ENCODE measurements around the gene PTBP1. TPM values are rescaled to one million over a fixed set of nuclear protein-coding genes. Genes with fewer than 3 reads are reported as not detected.

The PTBP1 gene
- total RNA-seq, 4 donors from 2014 or later: 139 to 167 (median 156) TPM

DNA sequence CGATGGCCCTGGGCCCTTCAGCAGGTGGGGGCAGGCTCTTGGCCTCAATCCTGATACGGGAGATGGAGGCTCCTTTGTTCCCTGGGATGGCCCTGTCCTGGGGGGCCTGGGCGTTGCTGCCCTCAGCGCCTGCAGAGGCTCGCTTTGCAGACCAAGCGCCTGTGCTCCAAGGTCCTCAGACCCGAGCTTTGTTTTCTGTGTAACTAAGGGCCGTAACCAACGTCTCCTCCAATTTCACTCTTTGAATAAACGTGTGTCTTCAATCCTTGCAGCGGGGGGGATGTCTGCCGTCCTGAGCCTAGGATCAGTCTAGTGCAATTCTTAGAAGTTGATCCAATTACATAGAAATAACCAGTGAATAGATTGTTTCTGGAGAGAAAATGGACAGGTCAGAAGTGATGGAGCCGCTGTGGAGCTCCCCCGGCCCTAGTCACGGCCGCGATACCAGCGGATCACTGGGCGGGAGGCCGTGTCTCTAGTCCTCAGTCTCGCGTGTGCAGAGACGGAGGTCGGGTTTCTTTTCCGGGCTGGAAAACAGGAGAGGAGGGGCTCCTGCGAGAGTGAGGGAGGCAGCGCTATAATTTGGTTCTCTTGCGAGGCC, 5.3 kb downstream of the PTBP1 start:
- H3K4me1 ChIP-seq: peaks cover 50 to 92% (median 52%) of the 10 kb centered on the region in 3 donors
- WGBS, 2 donors: 31 to 54% methylated on average over 16 to 20 of the region's 28 CpGs
- DNase-seq: no peak
- peak overlapping the region in 2 of 4 donors; percentile 95 to 100 for H3K27ac ChIP-seq
- H3K9me3 ChIP-seq: no peaks in the 10 kb centered on the region
- peak overlapping the region in 3 of 4 donors; percentile 55 to 99 (median 84) for H3K4me3 ChIP-seq
- no peak for TF ChIP-seq CTCF (IDR thresholded peaks at IDR 0.05)
- no peak for TF ChIP-seq POLR2A (IDR thresholded peaks at IDR 0.05)
- intact Hi-C loops (cut with DNase I): no loop called here
- H3K36me3 ChIP-seq: peaks cover 40 to 83% (median 41%) of the 10 kb centered on the region in 3 donors
- no peaks in the 10 kb centered on the region for H3K27me3 ChIP-seq

DNA sequence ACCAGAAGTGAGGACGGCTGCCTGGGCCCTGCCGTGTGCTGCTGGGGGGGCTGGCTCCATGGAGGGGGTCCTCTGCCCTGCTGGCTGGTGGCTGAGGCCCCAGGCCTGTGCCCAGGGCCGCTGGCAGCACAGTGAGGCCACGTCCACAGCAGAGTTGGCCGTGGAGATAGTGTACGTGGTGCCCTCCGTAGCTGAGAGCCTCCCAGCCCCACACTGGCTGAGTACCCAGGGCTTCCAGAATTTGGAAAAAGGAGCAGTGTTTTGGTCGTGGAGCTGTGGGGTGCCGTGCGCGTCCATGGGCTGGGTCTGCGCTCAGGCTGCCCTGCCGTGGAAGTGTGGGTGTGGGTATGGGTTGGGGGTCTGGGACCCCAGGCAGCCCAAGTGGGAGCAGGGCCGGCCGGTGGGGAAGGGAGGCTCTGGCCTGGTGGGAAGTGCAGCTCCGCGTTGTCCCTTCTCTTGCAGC, 5.9 kb downstream of the PTBP1 start:
- H3K36me3 ChIP-seq: peaks cover 42 to 89% (median 46%) of the 10 kb centered on the region in 3 donors
- WGBS, 2 donors: 73 to 80% methylated on average over 2 to 5 of the region's 17 CpGs

GRCh38 chr19:803686-804418, 6.6 kb downstream of the PTBP1 start:
- no peak for TF ChIP-seq CTCF (IDR thresholded peaks at IDR 0.05)
- TF ChIP-seq POLR2A (IDR thresholded peaks at IDR 0.05): no peak
- Histone ChIP-seq H3K4me3 (no peak overlapping the region), H3K36me3 (peaks cover 50 to 96% (median 53%) of the 10 kb centered on the region in 3 donors), H3K9me3 (no peaks in the 10 kb centered on the region), H3K27ac (no peak overlapping the region), H3K27me3 (no peaks in the 10 kb centered on the region), H3K4me1 (peaks cover 45 to 84% (median 46%) of the 10 kb centered on the region in 3 donors)
- DNase-seq: no peak
- 75 to 80% methylated on average over 8 to 11 of the region's 31 CpGs for WGBS, 2 donors
- intact Hi-C loops (cut with DNase I): no loop called here

More for the DNA sequence above, 5.9 kb downstream of the PTBP1 start:
- intact Hi-C loops (cut with DNase I): no loop called here
- no peaks in the 10 kb centered on the region for H3K9me3 ChIP-seq
- peaks cover 50 to 91% (median 52%) of the 10 kb centered on the region in 3 donors for H3K4me1 ChIP-seq
- no peaks in the 10 kb centered on the region for H3K27me3 ChIP-seq
- peak overlapping the region in 2 of 4 donors; percentile 95 to 100 for H3K27ac ChIP-seq
- TF ChIP-seq CTCF (IDR thresholded peaks at IDR 0.05) (no peak), POLR2A (IDR thresholded peaks at IDR 0.05) (no peak)
- H3K4me3 ChIP-seq: peak overlapping the region in 2 of 4 donors; percentile 5 to 55
- no peak for DNase-seq

GRCh38 chr19:804419-805165, 7.3 kb downstream of the PTBP1 start:
- Histone ChIP-seq H3K27ac (no peak overlapping the region), H3K9me3 (no peaks in the 10 kb centered on the region), H3K4me1 (peaks cover 38 to 76% (median 38%) of the 10 kb centered on the region in 3 donors), H3K36me3 (peaks cover 57 to 97% (median 61%) of the 10 kb centered on the region in 3 donors), H3K27me3 (no peaks in the 10 kb centered on the region), H3K4me3 (no peak overlapping the region)
- TF ChIP-seq CTCF (IDR thresholded peaks at IDR 0.05) (no peak), POLR2A (IDR thresholded peaks at IDR 0.05) (no peak)
- no peak for DNase-seq
- 91% methylated on average over 19 of the region's 53 CpGs; no CpG with 5 or more reads in 1 of the 2 donors for WGBS, 2 donors
- intact Hi-C loops (cut with DNase I): no loop called here

All from esophagus squamous epithelium (tissue), 5 donors.